Measurements from ENCODE around the gene SAMD10. TPM values are rescaled to one million over a fixed set of nuclear protein-coding genes. Genes with fewer than 3 reads are reported as not detected.
A peak's percentile ranks its signal among the peaks of the same experiment; 100 is the strongest.

SAMD10 gene
- total and polyA plus RNA-seq, 2 donors (not counting 1 experiment from before 2014, with no cell fraction given): 0.37 to 0.99 TPM

DNA sequence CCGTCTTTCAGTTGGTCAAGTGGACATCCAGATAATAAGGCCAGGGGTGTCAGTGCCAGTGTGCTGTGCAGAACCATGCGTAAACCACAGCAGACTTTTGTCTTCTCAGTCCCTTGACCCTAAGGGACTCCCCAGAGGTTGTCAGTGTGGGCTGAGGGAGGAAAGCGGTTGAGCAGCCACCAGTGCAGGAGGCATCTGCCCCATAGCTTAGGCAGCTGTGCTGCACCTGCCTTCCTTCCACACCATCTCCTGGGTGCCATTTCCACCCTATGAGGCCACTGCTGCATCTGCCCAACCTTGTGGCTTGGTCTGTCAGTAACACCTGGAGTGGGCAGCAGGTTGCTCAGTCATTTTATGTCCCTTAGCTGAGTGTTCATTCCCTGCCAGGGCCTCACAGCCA, 27.5 kb upstream of the SAMD10 start:
- Histone ChIP-seq H3K4me1 (ENCODE audit: control insufficient read depth, extremely low read depth, insufficient read depth, low read length) (peaks cover 3% of the 10 kb centered on the region), H2AFZ (ENCODE audit: low read length) (no peak overlapping the region), H3K4me3 (replicated peaks in 1 of 4; ENCODE audit: control extremely low read depth in 1 of 4, insufficient read depth in 1 of 4, low read depth in 3 of 4, low read length in 4 of 4) (no peak overlapping the region), H3K79me2 (ENCODE audit: control insufficient read depth, insufficient read depth, low read length) (peaks cover 4% of the 10 kb centered on the region), H3K36me3 (ENCODE audit: control insufficient read depth, insufficient read depth, low read length) (peaks cover 24% of the 10 kb centered on the region), H3K4me2 (ENCODE audit: extremely low read depth, insufficient read depth, low read length) (no peak overlapping the region), H3K9me3 (ENCODE audit: control insufficient read depth, insufficient read depth, low read depth, low read length) (no peaks in the 10 kb centered on the region), H4K20me1 (ENCODE audit: control insufficient read depth, extremely low read depth, insufficient read depth, low read length) (no peaks in the 10 kb centered on the region), H3K27ac (ENCODE audit: insufficient read depth, low read length) (no peak overlapping the region), H3K9ac (ENCODE audit: insufficient read depth, low read length) (no peak overlapping the region), H3K27me3 (ENCODE audit: control insufficient read depth, insufficient read depth, low read length) (no peaks in the 10 kb centered on the region)
- no peak for TF ChIP-seq EZH2 (IDR thresholded peaks at IDR 0.05; ENCODE audit: low read length, missing control alignments)
- TF ChIP-seq, protein P1, sequence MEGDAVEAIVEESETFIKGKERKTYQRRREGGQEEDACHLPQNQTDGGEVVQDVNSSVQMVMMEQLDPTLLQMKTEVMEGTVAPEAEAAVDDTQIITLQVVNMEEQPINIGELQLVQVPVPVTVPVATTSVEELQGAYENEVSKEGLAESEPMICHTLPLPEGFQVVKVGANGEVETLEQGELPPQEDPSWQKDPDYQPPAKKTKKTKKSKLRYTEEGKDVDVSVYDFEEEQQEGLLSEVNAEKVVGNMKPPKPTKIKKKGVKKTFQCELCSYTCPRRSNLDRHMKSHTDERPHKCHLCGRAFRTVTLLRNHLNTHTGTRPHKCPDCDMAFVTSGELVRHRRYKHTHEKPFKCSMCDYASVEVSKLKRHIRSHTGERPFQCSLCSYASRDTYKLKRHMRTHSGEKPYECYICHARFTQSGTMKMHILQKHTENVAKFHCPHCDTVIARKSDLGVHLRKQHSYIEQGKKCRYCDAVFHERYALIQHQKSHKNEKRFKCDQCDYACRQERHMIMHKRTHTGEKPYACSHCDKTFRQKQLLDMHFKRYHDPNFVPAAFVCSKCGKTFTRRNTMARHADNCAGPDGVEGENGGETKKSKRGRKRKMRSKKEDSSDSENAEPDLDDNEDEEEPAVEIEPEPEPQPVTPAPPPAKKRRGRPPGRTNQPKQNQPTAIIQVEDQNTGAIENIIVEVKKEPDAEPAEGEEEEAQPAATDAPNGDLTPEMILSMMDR (conservative IDR thresholded peaks at IDR 0.05 in 1 of 2, IDR thresholded peaks at IDR 0.05 in 1 of 2; ENCODE audit: low read depth in 1 of 2, low read length in 2 of 2): no peak
- no peak for DNase-seq (ENCODE audit: low read depth in 2 of 2)

DNA sequence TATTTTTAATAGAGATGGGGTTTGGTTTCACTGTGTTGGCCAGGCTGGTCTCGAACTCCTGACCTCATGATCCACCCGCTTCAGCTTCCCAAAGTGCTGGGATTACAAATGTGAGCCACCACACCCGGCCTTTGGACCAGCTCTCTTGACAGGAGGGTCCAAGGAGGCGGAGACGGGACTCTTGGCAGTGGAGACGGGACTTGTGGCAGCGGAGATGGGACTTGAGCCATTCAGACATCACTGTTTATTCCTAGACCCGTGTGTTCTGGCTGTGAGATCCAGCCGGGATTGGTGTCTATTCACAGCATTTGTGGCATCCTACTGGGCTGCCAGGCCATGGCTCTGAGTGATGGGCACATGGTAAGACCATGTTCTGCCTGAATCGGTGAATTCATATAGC, 27.0 kb upstream of the SAMD10 start:
- H3K79me2 ChIP-seq (ENCODE audit: control insufficient read depth, insufficient read depth, low read length): peaks cover 4% of the 10 kb centered on the region
- no peak overlapping the region for H3K9ac ChIP-seq (ENCODE audit: insufficient read depth, low read length)
- DNase-seq (ENCODE audit: low read depth in 2 of 2): no peak
- H3K27me3 ChIP-seq (ENCODE audit: control insufficient read depth, insufficient read depth, low read length): no peaks in the 10 kb centered on the region
- no peaks in the 10 kb centered on the region for H4K20me1 ChIP-seq (ENCODE audit: control insufficient read depth, extremely low read depth, insufficient read depth, low read length)
- no peak overlapping the region for H3K4me3 ChIP-seq (replicated peaks in 1 of 4; ENCODE audit: control extremely low read depth in 1 of 4, insufficient read depth in 1 of 4, low read depth in 3 of 4, low read length in 4 of 4)
- H2AFZ ChIP-seq (ENCODE audit: low read length): no peak overlapping the region
- no peak for TF ChIP-seq EZH2 (IDR thresholded peaks at IDR 0.05; ENCODE audit: low read length, missing control alignments)
- TF ChIP-seq, protein P1 (conservative IDR thresholded peaks at IDR 0.05 in 1 of 2, IDR thresholded peaks at IDR 0.05 in 1 of 2; ENCODE audit: low read depth in 1 of 2, low read length in 2 of 2): no peak
- no peaks in the 10 kb centered on the region for H3K9me3 ChIP-seq (ENCODE audit: control insufficient read depth, insufficient read depth, low read depth, low read length)
- H3K36me3 ChIP-seq (ENCODE audit: control insufficient read depth, insufficient read depth, low read length): peaks cover 23% of the 10 kb centered on the region
- peaks cover 3% of the 10 kb centered on the region for H3K4me1 ChIP-seq (ENCODE audit: control insufficient read depth, extremely low read depth, insufficient read depth, low read length)
- H3K27ac ChIP-seq (ENCODE audit: insufficient read depth, low read length): no peak overlapping the region
- H3K4me2 ChIP-seq (ENCODE audit: extremely low read depth, insufficient read depth, low read length): no peak overlapping the region

DNA sequence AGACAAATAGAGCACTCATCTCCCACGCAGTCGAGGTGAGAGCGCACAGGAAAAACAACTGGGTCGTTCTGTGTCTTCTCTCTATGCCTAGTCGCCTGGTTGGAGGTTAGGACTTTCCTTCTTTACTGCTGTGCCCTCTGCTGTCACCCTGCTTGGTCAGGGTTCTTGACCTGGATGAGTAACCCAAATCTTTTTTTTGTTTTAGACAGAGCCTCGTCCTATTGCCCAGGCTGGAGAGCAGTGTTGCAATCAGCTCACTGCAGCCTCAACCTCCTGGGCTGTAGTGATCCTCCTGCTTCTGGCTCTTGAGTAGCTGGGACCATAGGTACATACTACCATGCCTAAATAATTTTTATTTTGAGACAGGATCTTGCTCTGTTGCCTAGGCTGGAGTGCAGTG, 26.0 kb upstream of the SAMD10 start:
- peaks cover 17% of the 10 kb centered on the region for H3K36me3 ChIP-seq (ENCODE audit: control insufficient read depth, insufficient read depth, low read length)
- no peak overlapping the region for H3K9ac ChIP-seq (ENCODE audit: insufficient read depth, low read length)
- peak in 1 of 2 donors; percentile 35 for DNase-seq (ENCODE audit: low read depth in 2 of 2)
- H3K9me3 ChIP-seq (ENCODE audit: control insufficient read depth, insufficient read depth, low read depth, low read length): no peaks in the 10 kb centered on the region
- TF ChIP-seq EZH2 (IDR thresholded peaks at IDR 0.05; ENCODE audit: low read length, missing control alignments): no peak
- TF ChIP-seq, protein P1 (conservative IDR thresholded peaks at IDR 0.05 in 1 of 2, IDR thresholded peaks at IDR 0.05 in 1 of 2; ENCODE audit: low read depth in 1 of 2, low read length in 2 of 2): no peak
- no peak overlapping the region for H3K27ac ChIP-seq (ENCODE audit: insufficient read depth, low read length)
- no peaks in the 10 kb centered on the region for H3K27me3 ChIP-seq (ENCODE audit: control insufficient read depth, insufficient read depth, low read length)
- no peak overlapping the region for H3K4me2 ChIP-seq (ENCODE audit: extremely low read depth, insufficient read depth, low read length)
- peaks cover 4% of the 10 kb centered on the region for H3K79me2 ChIP-seq (ENCODE audit: control insufficient read depth, insufficient read depth, low read length)
- no peak overlapping the region for H3K4me3 ChIP-seq (replicated peaks in 1 of 4; ENCODE audit: control extremely low read depth in 1 of 4, insufficient read depth in 1 of 4, low read depth in 3 of 4, low read length in 4 of 4)
- peaks cover 3% of the 10 kb centered on the region for H3K4me1 ChIP-seq (ENCODE audit: control insufficient read depth, extremely low read depth, insufficient read depth, low read length)
- H2AFZ ChIP-seq (ENCODE audit: low read length): no peak overlapping the region
- H4K20me1 ChIP-seq (ENCODE audit: control insufficient read depth, extremely low read depth, insufficient read depth, low read length): no peaks in the 10 kb centered on the region

Data from fibroblast of lung (primary cell).